Liver (tissue), 9 donors: ENCODE data around the gene NDUFC2. TPM values are rescaled to one million over a fixed set of nuclear protein-coding genes. Genes with fewer than 3 reads are reported as not detected.

Experiments
- DNase-seq: peaks from one replicate; pipeline ENCODE4 v3.0.0-alpha.2; 2017; ENCODE audit warnings: low spot score
- H3K27ac ChIP-seq, 2 donors: one replicate each; pipeline ENCODE4 v1.7.0; 2013; ENCODE audit warnings: inconsistent platforms in 2 of 2, low read length in 2 of 2, control low read depth in 1 of 2, low read depth in 1 of 2, mild to moderate bottlenecking in 1 of 2
- H3K27me3 ChIP-seq, 4 donors: one replicate each; pipeline versions ENCODE4 v1.6.1 to v1.7.0; 2013; ENCODE audit warnings: low read length in 3 of 4, inconsistent platforms in 1 of 4, mild to moderate bottlenecking in 1 of 4, moderate library complexity in 1 of 4; ENCODE audit not compliant: control insufficient read depth in 4 of 4, insufficient read depth in 4 of 4
- H3K36me3 ChIP-seq, 4 donors: one replicate each; pipeline versions ENCODE4 v1.6.1 to v1.7.0; 2013; ENCODE audit warnings: low read length in 3 of 4, mild to moderate bottlenecking in 3 of 4, low read depth in 1 of 4, moderate library complexity in 1 of 4; ENCODE audit not compliant: control insufficient read depth in 4 of 4, insufficient read depth in 3 of 4
- H3K4me1 ChIP-seq, 4 donors: one replicate each; pipeline versions ENCODE4 v1.6.1 to v1.7.0; 2013; ENCODE audit warnings: low read length in 3 of 4, mild to moderate bottlenecking in 3 of 4, moderate library complexity in 1 of 4; ENCODE audit not compliant: control insufficient read depth in 4 of 4, insufficient read depth in 4 of 4
- H3K4me3 ChIP-seq, 3 donors: one replicate each; pipeline versions ENCODE4 v1.6.1 to v1.7.0; 2013; ENCODE audit warnings: low read length in 3 of 3, control low read depth in 1 of 3, low read depth in 1 of 3, mild to moderate bottlenecking in 1 of 3
- H3K9ac ChIP-seq, 2 donors: one replicate each; pipeline ENCODE4 v1.7.0; 2013; ENCODE audit warnings: low read length in 2 of 2, mild to moderate bottlenecking in 2 of 2, moderate library complexity in 2 of 2, control low read depth in 1 of 2, low read depth in 1 of 2
- H3K9me3 ChIP-seq, 4 donors: one replicate each; pipeline versions ENCODE4 v1.6.1 to v1.7.0; 2013; ENCODE audit warnings: low read length in 3 of 4; ENCODE audit not compliant: control insufficient read depth in 4 of 4
- CTCF ChIP-seq: fragments of 150-350 bp; IDR thresholded peaks from 2 replicates; pipeline ENCODE4 v1.5.1; 2017; ENCODE audit warnings: improper control_type of control experiment, low read depth, low read length; ENCODE audit not compliant: missing input control
- EGR1 ChIP-seq, 2 donors: IDR thresholded peaks; 2 replicates each; pipeline ENCODE4 v1.6.1; 2016 to 2018; ENCODE audit warnings: antibody characterized with exemption in 2 of 2, low read depth in 2 of 2
- FOXA1 ChIP-seq: IDR thresholded peaks from 2 replicates; pipeline ENCODE4 v1.6.1; 2016; ENCODE audit warnings: antibody characterized with exemption
- FOXA2 ChIP-seq: IDR thresholded peaks from 2 replicates; pipeline ENCODE4 v1.6.1; 2016; ENCODE audit warnings: antibody characterized with exemption
- GABPA ChIP-seq, 2 donors: IDR thresholded peaks in 1 of 2; conservative IDR thresholded peaks in 1 of 2; 2 replicates each; pipeline ENCODE4 v1.6.1; 2016; ENCODE audit warnings: antibody characterized with exemption in 2 of 2, mild to moderate bottlenecking in 1 of 2, moderate library complexity in 1 of 2
- HNF4G ChIP-seq: IDR thresholded peaks from 2 replicates; pipeline ENCODE4 v1.6.1; 2016; ENCODE audit warnings: antibody characterized with exemption
- JUND ChIP-seq, 2 donors: IDR thresholded peaks; 2 replicates each; pipeline ENCODE4 v1.6.1; 2016; ENCODE audit warnings: antibody characterized with exemption in 2 of 2
- MAX ChIP-seq: IDR thresholded peaks from 2 replicates; pipeline ENCODE4 v1.6.1; 2016; ENCODE audit warnings: antibody characterized with exemption
- NR2F2 ChIP-seq: IDR thresholded peaks from 2 replicates; pipeline ENCODE4 v1.6.1; 2016; ENCODE audit warnings: antibody characterized with exemption
- RAD21 ChIP-seq, 2 donors: IDR thresholded peaks; 2 replicates each; pipeline ENCODE4 v1.6.1; 2016; ENCODE audit warnings: antibody characterized with exemption in 2 of 2, mild to moderate bottlenecking in 2 of 2
- RXRA ChIP-seq, 2 donors: IDR thresholded peaks; 2 replicates each; pipeline ENCODE4 v1.6.1; 2017 to 2018; ENCODE audit warnings: antibody characterized with exemption in 2 of 2, mild to moderate bottlenecking in 1 of 2
- SP1 ChIP-seq: IDR thresholded peaks from 2 replicates; pipeline ENCODE4 v1.6.1; 2018; ENCODE audit warnings: antibody characterized with exemption, mild to moderate bottlenecking
- ZBTB33 ChIP-seq: IDR thresholded peaks from 2 replicates; pipeline ENCODE4 v1.6.1; 2016; ENCODE audit warnings: antibody characterized with exemption
- WGBS: extraction: QIAGEN DNeasy Blood & Tissue Kit; methylation state at CpG from one replicate; pipeline ENCODE4 v1.1.7; 2013; 5-methylcytosine and 5-hydroxymethylcytosine counted together
- polyA plus RNA-seq, 2 donors: library from polyadenylated mRNA; stranded (reverse) in 1 of 2; unstranded in 1 of 2; fragments of 200-250 nt in 1 of 2; fragments of >200 nt in 1 of 2; fragmentation: Nextera tagmentation in 1 of 2; extraction: Ambion mirVana in 1 of 2; gene quantifications; one replicate each; pipeline versions ENCODE4 v1.2.1 to v1.2.3, GENCODE V29; 2013 to 2015
- total RNA-seq, 2 donors: library from RNA; depleted of rRNA; stranded (reverse); fragments of >200 nt; gene quantifications; one replicate each; pipeline ENCODE4 v1.2.3, GENCODE V29; 2014
- donor health status: healthy.
- donor health status: healthy.
- donor health status: healthy.
- donor health status: healthy.
- donor health status: healthy.

The NDUFC2 gene
- total and polyA plus RNA-seq, 4 donors = 86.9 to 783 (median 199) TPM

GRCh38 chr11:78021611-78022010 lies 58.1 kb downstream of the NDUFC2 start:
- Histone ChIP-seq H3K36me3 (peaks cover 0 to 8% (median 0%) of the 10 kb centered on the region in 4 donors), H3K27me3 (no peaks in the 10 kb centered on the region), H3K9me3 (no peaks in the 10 kb centered on the region), H3K4me3 (peak overlapping the region in 1 of 3 donors; percentile 70), H3K9ac (no peak overlapping the region), H3K4me1 (peaks cover 0 to 13% (median 5%) of the 10 kb centered on the region in 4 donors), H3K27ac (peak overlapping the region in 1 of 2 donors; percentile 73)
- WGBS = 96% methylated on average over 6 of the region's 6 CpGs
- no peak for DNase-seq
- TF ChIP-seq FOXA1 (no peak), HNF4G (no peak), RXRA (IDR thresholded peaks at IDR 0.05) (no peak), CTCF (no peak), ZBTB33 (no peak)

- 44% methylated on average over 3 of the region's 3 CpGs for WGBS
- TF ChIP-seq FOXA2 (no peak), GABPA (IDR thresholded peaks at IDR 0.05 in 1 of 2, conservative IDR thresholded peaks at IDR 0.05 in 1 of 2) (no peak), EGR1 (IDR thresholded peaks at IDR 0.05; ENCODE audit: low read depth in 2 of 2) (no peak), HNF4G (no peak), NR2F2 (no peak), MAX (no peak), SP1 (no peak), JUND (IDR thresholded peaks at IDR 0.05) (no peak), RAD21 (IDR thresholded peaks at IDR 0.05) (no peak), CTCF (no peak)
- Histone ChIP-seq H3K9ac (no peak overlapping the region), H3K4me1 (peaks cover 0 to 13% (median 5%) of the 10 kb centered on the region in 4 donors), H3K9me3 (no peaks in the 10 kb centered on the region), H3K36me3 (peaks cover under 1 to 19% (median 8%) of the 10 kb centered on the region in 4 donors), H3K27me3 (no peaks in the 10 kb centered on the region), H3K4me3 (no peak overlapping the region), H3K27ac (no peak overlapping the region)
- no peak for DNase-seq
These were observed 59.4 kb downstream of the NDUFC2 start for GRCh38 chr11:78020246-78020645.
